H1 (cell line): ENCODE data around the gene LTBP3. TPM values are rescaled to one million over a fixed set of nuclear protein-coding genes. Genes with fewer than 3 reads are reported as not detected.

Experiments
- KDM4A ChIP-seq: IDR thresholded peaks from one replicate; pipeline ENCODE4 v1.7.1; 2012; ENCODE audit warnings: low read depth, mild to moderate bottlenecking, moderate library complexity, low read length, inconsistent platforms; ENCODE audit not compliant: severe bottlenecking
- POLR2A ChIP-seq, 2 experiments: IDR thresholded peaks; 1 replicate in 1 of 2; 2 replicates in 1 of 2; pipeline ENCODE4 v1.6.1; 2011; ENCODE audit warnings: low read depth in 2 of 2, low read length in 2 of 2, mild to moderate bottlenecking in 2 of 2; ENCODE audit errors: control extremely low read depth in 1 of 2
- polyA plus RNA-seq, 7 experiments: library from polyadenylated mRNA; depleted of rRNA in 3 of 7; stranded (reverse) in 5 of 7; unstranded in 2 of 7; fragments of >200 nt in 5 of 7; fragments of 200-250 nt in 2 of 7; gene quantifications; 1 replicate in 5 of 7; 2 replicates in 1 of 7; 4 replicates in 1 of 7; pipeline versions ENCODE4 v1.2.1 to v1.2.3, GENCODE V29; 2011 to 2013; ENCODE audit warnings: missing spikeins in 2 of 7, mixed read lengths in 2 of 7
- total RNA-seq: library from RNA; stranded (reverse); fragmentation: NEBNext Ultra II Directional; extraction: Animal tissue kit (Norgen Biotek cat#: 25700); gene quantifications from 2 replicates; pipeline ENCODE4 v1.2.1, GENCODE V29; 2021

LTBP3 gene
- total and polyA plus RNA-seq, 2 of the 8 experiments (the other 6 are each of a cell fraction or from before 2014, with no cell fraction given), result 12.8 to 17.8 TPM

GRCh38 chr11:65530157-65530496 is 28.0 kb downstream of the LTBP3 start (continued):
- TF ChIP-seq KDM4A (no peak), POLR2A (IDR thresholded peaks at IDR 0.05; ENCODE audit: control extremely low read depth in 1 of 2, low read depth in 2 of 2, low read length in 2 of 2) (no peak)
